ENCODE results near the gene CERS1. TPM values are rescaled to one million over a fixed set of nuclear protein-coding genes. Genes with fewer than 3 reads are reported as not detected.

CERS1 gene, protein sequence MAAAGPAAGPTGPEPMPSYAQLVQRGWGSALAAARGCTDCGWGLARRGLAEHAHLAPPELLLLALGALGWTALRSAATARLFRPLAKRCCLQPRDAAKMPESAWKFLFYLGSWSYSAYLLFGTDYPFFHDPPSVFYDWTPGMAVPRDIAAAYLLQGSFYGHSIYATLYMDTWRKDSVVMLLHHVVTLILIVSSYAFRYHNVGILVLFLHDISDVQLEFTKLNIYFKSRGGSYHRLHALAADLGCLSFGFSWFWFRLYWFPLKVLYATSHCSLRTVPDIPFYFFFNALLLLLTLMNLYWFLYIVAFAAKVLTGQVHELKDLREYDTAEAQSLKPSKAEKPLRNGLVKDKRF
- under 1 TPM; 0.12 to 0.59 TPM for total RNA-seq
- long read RNA-seq: 0 reads

DNA sequence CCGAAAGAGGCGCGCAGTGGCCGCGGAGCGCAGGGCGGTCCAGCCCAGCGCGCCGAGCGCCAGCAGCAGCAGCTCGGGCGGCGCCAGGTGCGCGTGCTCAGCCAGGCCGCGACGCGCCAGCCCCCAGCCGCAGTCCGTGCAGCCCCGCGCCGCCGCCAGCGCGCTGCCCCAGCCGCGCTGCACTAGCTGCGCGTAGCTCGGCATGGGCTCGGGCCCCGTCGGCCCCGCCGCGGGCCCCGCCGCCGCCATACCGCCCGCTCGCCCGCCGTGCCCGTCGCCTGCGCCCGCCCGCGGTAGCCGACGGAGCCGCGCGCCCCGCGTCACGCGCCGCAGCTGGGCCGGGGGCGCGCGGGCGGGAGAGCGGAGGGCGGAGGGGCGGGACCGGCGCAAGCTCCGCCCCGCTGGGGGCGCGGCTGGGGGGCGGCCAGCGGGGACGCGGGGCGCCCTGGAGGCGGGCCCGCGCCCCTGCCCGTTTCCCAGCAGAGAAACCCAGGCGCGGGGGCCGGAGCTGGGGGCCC, at the start of gene CERS1:
TSS of gene CERS1 (minus strand) at position 335 of the 518 bp plus-strand sequence. CDS start at position 249, 86 bp downstream.
- intact Hi-C loops (cut with DNase I, micrococcal nuclease): no loop called here
- ATAC-seq (no peak), DNase-seq (no peak)

DNA sequence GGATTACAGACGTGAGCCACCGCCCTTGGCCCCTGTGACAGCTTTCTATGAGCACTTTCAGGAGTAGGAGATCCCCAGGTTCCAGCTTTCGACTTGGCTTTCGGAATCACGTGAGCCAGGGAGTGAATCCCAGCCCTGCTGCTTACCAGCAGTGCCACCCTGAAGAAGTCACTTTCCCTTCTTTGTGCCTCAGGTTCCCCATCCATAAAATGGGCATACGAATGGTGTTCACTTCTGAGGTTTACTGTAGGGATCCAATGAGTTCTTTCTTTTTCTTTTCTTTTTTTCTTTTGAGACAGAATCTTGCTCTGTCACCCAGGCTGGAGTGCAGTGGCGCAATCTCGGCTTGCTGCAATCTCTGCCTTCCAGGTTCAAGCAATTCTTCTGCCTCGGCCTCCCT, 49.3 kb upstream of the CERS1 start:
- intact Hi-C loops (cut with DNase I, micrococcal nuclease): no loop called here
- no peak for ATAC-seq

DNA sequence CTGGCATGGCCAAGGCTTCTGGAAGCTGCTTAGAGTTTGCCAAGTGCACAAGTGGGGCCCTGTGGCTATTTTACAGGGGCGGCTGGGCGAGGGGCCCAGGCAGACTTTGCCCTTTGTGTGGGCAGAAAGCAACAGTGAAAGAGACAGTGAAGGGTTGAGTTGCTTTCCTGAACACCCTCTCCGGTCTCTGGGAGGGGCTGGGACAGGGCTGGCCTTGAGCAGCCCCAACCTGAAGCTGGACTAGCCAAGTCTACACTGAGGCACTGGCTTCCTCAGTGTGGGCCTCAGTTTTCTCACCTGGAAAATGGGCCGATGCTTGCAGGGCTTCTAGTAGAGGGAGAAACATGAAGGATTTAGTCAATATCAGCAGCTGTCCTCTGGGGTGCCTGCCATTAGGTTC, 47.5 kb upstream of the CERS1 start:
- DNase-seq: no peak
- intact Hi-C loops (cut with DNase I, micrococcal nuclease): no loop called here
- no peak for ATAC-seq

More for the DNA sequence above, 49.3 kb upstream of the CERS1 start:
- no peak for DNase-seq

DNA sequence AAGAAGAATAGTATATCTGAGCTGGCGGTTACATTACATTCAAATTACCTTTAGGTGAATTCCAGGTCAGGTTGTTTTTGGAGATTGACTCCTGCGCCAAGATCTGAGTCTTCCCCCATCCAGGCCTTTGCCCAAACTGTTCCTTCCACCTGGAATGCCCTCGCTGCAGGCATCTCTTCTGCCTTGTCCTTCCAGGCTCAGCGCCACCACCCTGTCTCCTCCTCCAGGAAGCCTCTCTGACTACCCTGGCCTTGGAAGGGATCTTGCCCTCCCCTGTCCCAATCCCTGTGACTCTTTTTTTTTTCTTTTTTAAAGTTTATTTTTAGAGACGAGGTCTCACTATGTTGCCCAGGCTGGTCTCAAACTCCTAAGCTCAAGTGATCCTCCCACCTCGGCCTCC, 46.7 kb upstream of the CERS1 start:
- intact Hi-C loops (cut with DNase I, micrococcal nuclease): no loop called here
- DNase-seq: no peak
- ATAC-seq: no peak

DNA sequence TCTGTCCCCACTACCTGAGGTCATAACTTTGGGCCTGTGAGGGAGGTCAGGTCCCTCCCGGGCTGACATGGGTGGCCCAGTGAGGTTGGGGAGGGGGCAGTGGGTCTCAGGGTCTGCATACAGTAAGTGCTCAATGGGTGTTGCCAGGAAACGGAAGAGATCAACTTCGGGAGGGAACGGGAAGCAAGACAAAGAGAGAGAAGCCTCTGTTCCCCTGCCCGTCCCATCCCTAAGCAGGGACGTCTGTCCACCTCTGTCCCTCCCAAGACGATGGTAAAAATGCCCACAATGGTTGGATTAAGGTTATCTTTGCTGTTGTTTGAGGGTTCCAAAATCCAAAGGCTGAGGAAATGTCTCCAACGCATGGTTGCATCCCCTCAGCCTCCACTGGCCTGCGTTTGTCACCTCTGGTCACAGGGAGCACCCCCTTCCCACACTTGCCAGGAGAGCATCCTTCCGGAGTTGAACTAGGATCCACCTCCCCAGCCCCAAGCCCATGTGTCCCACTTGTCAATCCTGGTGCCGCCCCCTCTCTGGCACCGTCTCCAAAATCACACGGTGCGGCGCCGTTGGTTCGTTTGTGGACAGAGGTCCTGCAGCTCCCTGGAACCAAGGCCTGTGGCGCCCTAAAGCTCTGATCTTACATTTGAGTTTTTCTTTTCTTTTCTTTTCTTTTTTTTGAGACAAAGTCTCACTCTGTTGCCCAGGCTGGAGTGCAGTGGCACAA, 45.8 kb upstream of the CERS1 start:
- DNase-seq (no peak), ATAC-seq (no peak)
- intact Hi-C loops (cut with DNase I, micrococcal nuclease): no loop called here

DNA sequence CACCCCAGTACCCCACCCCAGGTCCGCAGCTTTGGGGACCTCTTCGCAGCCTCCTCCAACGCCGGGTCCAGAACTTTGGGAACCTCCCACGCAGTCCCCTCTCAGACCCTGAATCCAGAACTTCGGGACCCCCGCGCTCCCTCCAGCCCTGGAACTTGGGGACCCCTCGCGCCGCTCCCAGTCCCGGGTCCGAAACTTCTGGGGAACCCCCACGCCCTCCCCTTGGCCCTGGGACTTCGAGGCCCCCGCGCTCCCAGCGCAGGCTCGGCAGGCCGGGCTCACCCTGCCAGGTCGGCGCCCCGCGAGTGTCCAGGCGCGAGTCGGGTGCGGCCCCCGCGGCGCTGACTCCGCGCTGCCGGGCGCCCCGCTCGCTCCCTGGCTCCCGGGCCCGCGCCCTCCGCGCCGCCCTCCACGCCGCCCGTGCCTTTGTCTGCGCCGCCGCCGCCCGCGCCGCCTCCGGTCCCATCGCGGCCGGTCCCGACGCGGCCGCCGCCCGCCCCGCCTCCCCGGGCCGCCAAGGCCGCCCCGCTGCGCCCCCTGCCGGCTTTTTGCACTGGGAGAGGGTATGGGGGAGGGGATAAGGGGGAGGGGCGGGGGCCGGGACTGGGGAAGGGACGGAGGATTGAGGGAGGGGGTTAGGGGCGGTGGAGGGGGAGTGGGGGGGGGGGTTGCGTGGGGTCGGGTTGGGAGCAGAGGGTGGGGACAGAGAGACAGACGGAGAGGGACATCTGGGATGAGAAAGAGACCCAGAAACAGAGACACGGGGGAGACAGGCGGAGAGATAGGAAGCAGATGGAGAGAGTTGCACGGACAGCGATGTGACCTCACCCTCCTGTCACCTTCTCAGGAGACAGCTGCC, 45.0 kb upstream of the CERS1 start, which contains the start of gene HOMER3:
TSS of gene HOMER3 (minus strand) at position 449 of the 859 bp plus-strand sequence. CDS start 2,235 bp downstream, outside the sequence.
- ATAC-seq (peak; percentile 91), DNase-seq (peak; percentile 49 to 90)
- intact Hi-C loops (cut with DNase I, micrococcal nuclease): no loop called here

DNA sequence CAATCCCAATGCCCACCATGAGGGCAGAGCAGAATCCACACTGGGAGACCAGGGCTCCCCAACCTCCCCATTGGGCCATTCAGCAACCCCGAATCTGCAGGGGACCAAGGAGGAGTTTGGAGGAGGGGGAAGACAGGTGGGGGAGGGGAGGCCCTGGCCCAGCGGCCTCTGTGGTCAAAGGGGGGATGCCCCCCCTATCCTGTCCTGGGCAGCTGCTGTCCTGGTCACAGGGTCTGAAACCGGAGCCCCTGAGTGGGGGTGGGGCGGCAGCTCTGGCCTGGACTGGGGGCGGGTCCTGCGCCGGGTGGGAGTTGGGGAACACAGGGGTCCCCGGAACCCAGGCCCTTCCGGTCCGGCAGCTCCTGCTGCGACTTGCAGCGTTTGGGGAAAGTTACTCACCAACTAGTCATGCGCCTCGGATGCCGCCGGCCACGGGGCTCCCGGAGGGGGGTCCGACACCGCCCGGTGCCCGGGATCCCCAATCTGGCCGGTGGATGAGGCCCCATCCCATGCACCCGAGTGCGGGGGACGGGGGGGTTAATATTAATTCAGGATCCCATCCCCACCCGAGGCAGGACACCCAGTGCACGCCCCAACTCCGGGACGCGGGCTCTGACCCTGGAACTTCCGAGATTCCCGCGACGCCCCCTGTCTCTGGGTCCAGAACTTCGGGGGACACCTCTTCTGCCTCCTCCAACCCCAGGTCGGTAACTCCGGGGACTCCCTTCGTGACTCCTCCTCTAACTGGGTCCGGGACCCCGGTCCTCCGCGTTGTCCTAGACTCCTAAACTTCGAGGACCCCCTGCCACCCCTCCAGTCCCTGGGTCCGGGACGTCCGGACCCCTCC, 44.2 kb upstream of the CERS1 start:
- ATAC-seq (peak; percentile 11), DNase-seq (peak; percentile 45 to 49)
- intact Hi-C loops (cut with DNase I, micrococcal nuclease): no loop called here

DNA sequence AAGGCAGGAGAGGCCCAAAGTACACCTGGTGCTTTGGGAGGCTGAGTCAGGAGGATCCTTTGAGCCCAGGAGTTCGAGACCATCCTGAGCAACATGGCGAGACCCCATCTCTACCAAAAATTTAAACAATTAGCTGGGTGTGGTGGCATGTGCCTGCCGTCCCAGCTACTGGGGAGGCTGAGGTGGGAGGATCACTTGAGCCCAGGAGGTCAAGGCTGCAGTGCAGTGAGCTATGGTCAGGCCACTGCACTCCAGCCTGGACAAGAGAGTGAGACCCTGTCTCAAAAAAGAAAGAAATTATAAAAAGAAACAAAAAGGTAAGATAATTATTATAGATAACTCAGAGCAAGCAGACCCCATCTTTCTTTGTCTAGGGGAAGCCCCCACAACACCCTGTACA, 43.2 kb upstream of the CERS1 start:
- ATAC-seq (no peak), DNase-seq (no peak)
- intact Hi-C loops (cut with DNase I, micrococcal nuclease): no loop called here

DNA sequence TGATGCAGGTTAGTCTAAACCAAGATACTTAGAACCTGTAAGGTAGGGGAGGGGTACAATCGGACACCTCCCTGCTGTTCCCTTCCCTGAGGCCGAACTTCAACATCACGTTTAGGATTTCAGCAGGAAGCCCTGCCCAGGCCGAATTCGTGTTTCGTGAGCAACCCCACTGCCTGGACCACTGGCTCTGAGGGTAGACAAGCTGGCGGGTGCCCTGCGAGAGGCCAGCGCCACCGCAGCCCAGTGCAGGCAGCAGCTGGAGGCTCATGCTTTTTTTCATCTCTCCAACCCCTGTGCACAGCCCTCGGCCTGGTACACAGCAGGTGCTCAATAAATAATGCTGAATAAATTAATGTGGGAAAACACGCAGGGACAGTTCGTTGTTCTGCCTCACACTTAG, 37.3 kb upstream of the CERS1 start:
- no peak for ATAC-seq
- DNase-seq: no peak
- intact Hi-C loops (cut with DNase I, micrococcal nuclease): no loop called here

DNA sequence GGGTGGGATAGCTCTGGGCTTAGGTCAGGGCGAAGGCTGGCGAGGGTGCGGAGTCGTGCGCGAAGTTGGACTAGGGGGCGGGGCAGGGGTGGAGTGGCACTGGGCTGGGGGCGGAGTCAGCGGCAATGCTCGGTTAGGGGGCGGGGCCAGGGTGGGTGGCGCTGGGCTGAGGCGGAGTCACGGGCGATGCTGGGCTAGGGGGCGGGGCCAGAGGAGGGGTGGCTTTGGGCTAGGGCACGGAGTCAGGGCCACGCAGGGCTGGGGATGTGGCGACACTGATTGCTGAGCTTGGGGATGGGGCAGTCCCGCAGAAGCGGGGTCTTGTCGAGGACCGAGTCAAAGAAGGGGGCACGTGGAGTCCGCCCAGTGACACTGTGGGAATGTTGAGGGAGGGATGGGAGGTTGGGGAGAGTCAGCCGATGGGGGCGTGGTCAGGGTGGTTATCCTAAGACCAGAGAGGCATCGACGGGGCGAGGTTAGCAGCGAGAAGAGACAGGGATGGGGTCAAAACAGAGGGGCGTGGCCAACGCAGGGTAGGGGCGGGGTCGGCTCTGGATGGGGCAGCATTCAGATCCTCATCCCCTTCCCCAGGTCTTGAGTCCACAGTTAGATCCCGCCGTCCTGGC, 36.4 kb upstream of the CERS1 start:
- intact Hi-C loops (cut with DNase I, micrococcal nuclease): no loop called here
- peak; percentile 95 for ATAC-seq
- peak; percentile 81 to 92 for DNase-seq

DNA sequence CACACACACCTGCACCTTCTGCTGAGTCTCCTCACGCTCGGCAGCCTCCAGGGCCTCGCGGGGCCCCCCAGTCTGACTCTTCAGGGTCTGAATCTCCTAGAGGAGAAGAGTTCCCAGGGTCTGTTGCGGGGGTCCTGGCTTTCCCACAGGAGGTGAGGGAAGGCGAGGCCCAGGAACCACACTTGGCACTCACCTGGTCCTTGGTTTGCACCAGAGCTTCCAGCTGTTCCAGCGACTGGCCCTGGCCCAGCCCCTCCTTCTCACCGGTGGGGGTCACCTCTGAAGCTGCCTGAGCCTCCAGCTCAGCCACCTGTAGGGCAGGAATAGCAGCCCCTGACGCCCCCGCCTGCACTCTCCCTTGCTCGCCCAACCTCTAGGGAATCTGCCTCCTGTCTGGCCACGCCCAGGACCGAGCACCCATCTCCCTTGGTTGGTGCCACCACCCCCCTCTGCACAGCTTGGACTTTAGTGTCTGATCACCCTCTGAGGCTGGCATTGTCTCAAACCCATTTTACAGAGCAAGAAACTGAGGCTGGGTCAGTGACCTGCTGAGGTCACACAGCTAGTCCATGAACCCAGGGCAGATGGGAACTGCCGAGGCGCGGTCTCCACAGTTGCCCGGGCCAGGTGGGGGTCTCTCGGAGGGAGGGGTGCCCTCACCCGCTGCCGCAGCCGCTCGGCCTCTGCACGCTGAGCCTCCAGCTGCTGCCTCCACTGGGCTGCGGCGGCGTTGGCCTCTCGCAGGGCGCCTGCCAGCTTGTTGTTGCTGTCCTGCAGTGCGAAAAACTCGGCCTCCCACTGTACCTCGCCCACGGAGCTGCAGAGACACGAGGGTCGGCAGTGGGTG, 35.6 kb upstream of the CERS1 start:
- no peak for ATAC-seq
- intact Hi-C loops (cut with DNase I, micrococcal nuclease): no loop called here
- no peak for DNase-seq

DNA sequence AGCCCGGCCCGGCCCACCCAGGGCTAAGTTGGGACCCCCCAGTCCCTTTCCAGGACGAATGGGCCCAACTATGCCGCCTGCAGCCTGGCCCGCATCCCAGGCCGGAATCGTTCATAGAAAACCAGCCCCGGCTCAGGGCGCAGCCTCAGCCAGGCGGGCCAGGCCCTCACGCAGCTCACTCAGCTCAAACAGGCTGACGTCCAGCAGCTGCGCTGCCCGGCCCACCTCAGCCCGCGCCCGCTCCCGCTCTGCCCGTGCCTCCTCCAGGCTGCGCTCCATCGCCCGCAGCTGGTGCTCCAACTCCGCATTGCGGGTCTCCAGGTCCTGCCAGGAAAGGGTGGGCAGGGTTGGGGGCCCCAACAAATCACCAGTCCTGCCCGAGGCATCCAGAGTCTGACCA, 33.4 kb upstream of the CERS1 start:
- DNase-seq (no peak), ATAC-seq (no peak)
- intact Hi-C loops (cut with DNase I, micrococcal nuclease): no loop called here

DNA sequence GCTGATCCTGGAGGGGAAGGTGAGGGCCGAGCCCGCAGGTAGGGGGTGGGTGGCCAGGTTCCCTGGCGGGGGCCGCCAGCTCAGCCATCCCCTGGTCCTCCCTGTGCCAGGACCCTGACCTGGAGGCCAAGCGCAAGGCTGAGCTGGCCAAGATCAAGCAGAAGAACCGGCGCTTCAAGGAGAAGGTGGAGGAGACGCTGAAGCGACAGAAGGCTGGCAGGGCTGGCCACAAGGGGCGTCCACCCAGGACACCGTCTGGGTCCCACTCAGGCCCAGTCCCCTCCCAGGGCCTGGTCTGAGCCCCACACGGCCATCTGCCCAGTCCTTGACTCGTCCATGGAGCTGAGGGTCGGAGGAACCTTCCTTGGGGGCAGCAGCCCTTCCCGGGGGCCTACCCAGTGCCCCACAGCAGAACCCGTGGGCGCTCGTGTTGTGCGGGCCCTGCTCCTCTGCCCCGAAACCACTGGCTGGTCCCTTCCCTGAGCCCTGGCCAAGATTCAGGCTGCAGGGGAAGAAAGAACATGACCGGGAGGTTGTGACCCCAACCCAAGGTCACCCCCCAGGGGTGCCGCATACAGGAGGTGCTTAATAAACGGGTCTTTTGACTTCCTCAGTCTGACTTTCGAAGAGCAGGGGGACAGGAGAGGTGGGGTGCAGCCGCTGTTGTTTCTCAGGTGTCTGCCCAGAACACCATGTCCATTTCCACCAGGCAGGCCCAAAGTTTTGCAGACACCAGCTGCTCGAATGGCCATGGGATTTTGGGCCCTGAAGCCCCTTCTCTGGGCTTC, 32.3 kb upstream of the CERS1 start:
- intact Hi-C loops (cut with DNase I, micrococcal nuclease): no loop called here
- DNase-seq (no peak), ATAC-seq (no peak)

DNA sequence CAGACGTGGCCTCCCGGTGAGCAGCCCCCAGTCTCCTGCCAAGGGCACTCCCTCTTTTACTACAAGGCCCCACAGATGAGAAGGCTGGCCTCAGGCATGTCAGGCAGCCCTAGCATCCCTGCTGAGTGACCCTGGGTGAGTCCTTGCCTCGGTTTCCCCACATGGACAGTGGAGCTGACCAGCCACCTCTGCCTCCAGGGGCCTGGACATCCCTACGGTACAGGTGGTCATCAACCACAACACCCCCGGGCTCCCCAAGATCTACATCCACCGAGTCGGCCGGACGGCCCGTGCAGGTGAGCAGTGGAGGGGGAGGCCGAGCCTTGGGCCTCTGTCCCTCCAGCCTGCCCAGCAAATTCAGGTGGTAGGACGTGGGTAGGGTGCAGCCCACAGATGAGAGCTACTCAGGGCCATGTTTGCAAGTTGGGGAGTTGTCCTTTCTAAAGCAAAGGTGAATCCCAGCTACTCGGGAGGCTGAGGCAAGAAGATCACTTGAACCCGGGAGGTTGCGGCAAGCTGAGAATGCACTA, 28.8 kb upstream of the CERS1 start:
- ATAC-seq (no peak), DNase-seq (peak in 1 of 2 donors; percentile 22)
- intact Hi-C loops (cut with DNase I, micrococcal nuclease): no loop called here

DNA sequence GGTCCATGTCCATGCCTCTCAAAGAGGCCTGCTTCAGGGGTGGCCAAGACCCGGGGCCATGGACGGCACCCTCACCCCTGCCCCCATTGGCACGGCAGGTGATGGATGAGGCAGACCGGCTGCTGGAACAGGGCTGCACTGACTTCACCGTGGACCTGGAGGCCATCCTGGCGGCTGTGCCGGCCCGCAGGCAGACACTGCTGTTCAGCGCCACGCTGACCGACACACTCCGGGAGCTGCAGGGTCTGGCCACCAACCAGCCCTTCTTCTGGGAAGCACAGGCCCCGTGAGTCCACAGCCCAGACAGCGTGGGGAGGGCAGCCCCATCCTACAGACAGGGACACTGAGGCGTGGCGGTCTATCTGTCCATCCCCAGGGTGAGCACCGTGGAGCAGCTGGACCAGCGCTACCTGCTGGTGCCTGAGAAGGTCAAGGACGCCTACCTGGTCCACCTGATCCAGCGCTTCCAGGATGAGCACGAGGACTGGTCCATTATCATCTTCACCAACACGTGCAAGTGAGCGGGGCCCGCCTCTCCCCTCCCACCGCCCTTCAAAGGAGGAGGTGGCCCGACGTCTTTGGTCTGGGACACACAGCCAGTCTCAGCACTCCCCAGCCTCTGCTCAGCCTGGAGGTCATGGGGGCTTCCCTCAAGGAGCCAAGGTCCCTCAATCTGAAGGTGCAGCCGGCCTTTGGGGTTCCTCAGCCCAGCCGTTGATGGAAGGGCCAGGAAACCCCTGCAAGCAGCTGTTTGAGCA, 26.4 kb upstream of the CERS1 start:
- intact Hi-C loops (cut with DNase I, micrococcal nuclease): no loop called here
- ATAC-seq (no peak), DNase-seq (no peak)

All from left colon (tissue), 2 donors.